CD1c-positive myeloid dendritic cell (primary cell): ENCODE data around the gene ASTN2.

ENCODE experiments used
- DNase-seq: peaks from one replicate; pipeline ENCODE4 v3.0.0-alpha.2; 2016; ENCODE audit errors: extremely low spot score

The ASTN2 gene

GRCh38 chr9:116387934-116388698, 1026.7 kb downstream of the ASTN2 start:
- DNase-seq = no peak

GRCh38 chr9:116383936-116384335, 1030.9 kb downstream of the ASTN2 start:
- DNase-seq = no peak

GRCh38 chr9:116383133-116383532, 1031.7 kb downstream of the ASTN2 start:
- no peak for DNase-seq

GRCh38 chr9:116382053-116382452, 1032.8 kb downstream of the ASTN2 start:
- DNase-seq = no peak

- DNase-seq = no peak
Observed at GRCh38 chr9:116381350-116381749, 1033.5 kb downstream of the ASTN2 start.

GRCh38 chr9:116380496-116380995, 1034.3 kb downstream of the ASTN2 start:
- no peak for DNase-seq

GRCh38 chr9:116379821-116380220, 1035.0 kb downstream of the ASTN2 start:
- DNase-seq = no peak

- DNase-seq = no peak
Observed at GRCh38 chr9:116378873-116379272, 1036.0 kb downstream of the ASTN2 start.

- DNase-seq = no peak
Observed at GRCh38 chr9:116377179-116377798, 1037.6 kb downstream of the ASTN2 start.
